Stimulated activated CD8-positive, alpha-beta memory T cell treated with anti-CD3 and anti-CD28 coated beads, Interleukin-15, amount 100 ng/mL, for 4 hours (primary cell): ENCODE results near the gene CFAP90.

Experiments used
- DNase-seq, 2 donors: peaks; one replicate each; pipeline ENCODE4 v3.0.0-alpha.2; 2020; ENCODE audit warnings: low read depth in 2 of 2

Gene CFAP90, protein sequence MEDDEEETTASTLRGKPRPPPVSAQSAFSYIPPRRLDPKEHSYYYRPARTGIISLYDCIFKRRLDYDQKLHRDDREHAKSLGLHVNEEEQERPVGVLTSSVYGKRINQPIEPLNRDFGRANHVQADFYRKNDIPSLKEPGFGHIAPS

DNA sequence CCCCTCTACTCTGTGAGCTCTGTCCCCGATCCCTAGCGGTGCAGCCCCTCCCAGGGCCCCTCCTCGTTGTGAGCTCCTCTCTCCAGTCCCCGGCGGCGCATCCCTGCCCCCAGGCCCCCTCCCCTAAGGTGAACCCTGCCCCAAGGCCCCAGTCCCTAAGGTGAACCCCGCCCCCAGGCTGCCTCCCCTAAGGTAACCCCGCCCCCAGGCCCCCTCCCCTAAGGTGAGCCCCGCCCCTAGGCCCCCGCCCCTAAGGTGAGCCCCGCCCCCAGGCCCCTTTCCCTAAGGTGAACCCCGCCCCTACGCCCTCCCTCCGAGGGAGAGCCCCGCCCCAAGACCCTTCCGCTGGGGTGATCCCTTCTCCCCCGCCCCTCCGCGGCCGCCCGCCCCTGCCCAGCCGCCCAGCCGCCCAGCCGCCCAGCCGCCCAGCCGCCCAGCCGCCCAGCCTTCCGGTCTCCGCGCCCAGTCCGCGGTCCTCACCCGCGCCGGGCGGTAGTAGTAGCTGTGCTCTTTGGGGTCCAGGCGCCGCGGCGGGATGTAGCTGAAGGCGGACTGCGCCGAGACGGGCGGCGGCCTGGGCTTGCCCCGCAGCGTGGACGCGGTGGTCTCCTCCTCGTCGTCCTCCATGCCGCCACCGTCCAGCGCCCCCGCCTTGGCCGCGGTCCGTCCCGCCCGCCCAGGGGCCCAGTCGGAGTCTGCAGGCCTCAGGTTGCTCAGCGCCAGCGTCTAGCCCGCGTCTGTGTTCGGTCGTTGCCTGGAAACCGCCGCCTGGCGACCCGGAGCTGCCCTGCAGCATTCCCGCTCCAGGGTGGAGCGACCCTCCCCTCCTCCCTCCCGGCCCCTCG is at the start of gene CFAP90:
TSS of gene CFAP90 (minus strand) at position 739 of the 845 bp plus-strand sequence. CDS start at position 627, 112 bp downstream.
- DNase-seq: no peak

DNA sequence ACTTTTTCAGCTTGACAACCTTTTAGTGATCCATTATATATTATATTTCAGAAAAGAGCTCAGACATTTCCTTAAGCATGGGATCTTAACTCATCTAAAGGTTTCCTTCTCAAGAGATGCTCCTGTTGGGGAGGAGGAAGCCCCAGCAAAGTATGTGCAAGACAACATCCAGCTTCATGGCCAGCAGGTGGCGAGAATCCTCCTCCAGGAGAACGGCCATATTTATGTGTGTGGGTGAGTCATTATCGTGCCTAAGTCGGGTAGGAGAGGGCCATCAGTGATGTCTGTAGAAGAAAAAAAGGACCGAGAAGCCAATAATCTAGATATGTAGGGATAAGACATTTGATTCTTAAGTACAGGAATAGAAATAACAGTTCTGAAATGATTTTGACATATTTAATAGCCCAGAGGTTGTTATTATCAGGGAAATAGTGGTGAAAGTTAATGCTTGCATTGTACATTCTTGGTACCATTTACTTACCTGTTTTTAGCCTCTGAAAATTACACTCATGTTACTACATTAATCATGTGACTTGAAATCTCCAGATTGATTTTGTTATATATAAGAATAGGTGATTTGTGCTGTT is 46.2 kb upstream of the CFAP90 start:
- DNase-seq: no peak

DNA sequence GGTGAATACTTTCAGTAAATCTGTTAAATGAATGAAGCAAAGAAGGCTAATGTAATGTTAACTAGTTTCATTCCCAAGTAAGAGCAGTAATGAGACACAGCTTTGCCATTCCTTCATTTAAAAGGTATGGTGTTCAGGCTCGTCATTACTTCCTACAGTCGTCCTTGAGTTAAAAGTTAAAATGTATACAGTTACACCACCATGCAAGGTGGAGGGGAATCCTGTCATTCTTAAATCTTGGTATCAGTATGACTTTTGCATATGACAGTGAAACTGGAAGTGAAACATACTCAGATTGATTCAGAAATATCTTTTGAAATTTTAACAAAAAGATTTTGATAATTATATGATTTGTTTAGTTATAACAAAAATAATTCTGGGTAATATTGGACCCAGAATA is 43.9 kb upstream of the CFAP90 start:
- no peak for DNase-seq

DNA sequence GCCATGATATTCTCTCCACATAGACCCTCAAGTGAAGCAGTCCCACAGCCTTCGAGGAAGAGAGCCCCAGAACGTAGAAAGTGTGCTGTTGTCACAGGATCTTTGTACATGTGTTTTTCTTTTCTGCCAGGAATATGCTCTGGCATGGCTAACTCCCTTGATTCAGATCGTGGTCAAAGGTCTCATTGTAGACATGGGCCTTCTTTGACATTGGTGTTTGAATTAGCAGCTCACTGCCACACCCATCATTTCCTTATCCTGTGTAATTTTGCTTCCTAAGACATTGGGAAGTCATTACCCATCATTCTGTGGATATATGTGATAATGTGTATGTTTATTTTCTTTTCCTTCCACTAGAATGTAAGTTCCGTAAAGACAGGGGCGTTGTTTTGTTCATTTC is 43.5 kb upstream of the CFAP90 start:
- no peak for DNase-seq

DNA sequence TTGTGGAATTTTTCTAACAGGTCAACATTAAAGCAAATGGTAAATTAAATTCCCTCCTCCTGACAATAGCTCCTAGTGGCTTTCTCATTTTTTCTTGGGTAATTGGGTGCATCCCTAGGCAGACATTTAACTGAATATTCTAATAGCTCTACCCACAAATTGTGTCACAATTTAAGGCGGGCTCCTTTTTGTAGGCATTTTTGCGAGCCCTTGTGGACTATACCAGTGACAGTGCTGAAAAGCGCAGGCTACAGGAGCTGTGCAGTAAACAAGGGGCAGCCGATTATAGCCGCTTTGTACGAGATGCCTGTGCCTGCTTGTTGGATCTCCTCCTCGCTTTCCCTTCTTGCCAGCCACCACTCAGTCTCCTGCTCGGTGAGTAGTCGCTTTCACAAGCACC is 38.0 kb upstream of the CFAP90 start:
- no peak for DNase-seq

DNA sequence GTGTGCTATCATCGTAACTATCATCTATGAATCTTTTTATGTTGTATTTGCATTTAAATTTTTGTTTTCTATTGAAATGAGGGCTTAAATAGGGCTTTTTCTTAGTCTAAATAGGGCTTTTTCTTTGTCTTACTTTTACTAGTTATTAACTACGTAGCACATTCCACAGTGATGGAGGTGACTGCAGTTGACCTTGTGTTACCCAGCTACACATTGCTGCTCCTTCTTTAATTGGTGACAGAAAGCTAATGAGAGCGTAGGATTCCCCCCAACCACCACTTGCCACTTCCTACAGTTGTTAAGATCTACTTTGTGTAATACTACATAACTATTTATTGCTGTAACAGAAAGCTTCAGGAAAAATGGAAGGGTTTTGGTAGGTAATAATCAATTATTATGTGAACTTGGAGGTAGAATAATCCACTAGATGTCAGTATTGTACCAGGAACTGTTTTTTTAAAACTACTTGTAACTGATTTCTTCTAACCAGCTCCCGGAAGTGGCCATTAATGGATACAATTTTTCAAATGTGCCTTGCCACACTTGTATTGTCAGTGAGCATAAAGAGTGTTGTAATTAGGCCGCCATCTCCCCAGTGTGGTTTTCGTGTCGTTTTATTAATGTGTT is 36.0 kb upstream of the CFAP90 start:
- no peak for DNase-seq

DNA sequence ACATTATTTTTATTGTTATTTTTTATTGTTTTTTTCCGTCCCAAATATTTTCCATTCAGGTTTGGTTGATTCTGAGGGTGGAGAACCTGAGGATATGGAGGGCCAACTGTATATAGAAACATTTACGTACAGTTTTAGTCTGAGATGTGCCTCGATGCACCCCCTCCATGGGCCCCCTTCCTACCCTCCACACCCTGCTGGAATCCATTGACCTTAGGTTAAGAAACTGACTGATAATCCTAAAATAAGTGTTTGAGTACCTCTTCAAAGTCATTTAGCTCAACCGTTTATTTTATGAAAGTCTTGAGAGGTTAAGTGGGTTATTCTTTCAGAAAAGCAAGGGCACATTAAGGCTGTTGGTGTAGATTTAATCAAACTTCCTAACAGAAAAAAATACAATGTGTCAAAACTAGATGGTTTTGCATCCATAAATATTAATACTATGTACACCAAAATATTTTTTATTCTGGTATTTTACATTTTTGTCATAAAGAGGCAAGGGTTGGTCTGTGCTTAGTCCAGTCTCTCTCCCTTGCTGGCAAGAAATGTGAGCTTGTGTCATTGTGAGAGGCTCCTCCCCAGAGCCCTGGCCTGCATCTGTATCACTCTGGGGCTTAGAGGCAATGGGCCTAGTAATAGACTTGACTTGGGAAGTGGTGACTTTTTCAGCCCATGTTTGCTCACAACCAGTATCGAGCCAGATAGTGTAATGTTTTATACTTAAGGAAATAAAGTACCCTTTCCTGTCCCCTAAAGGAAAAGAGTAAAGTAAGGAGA is 33.7 kb upstream of the CFAP90 start:
- no peak for DNase-seq

DNA sequence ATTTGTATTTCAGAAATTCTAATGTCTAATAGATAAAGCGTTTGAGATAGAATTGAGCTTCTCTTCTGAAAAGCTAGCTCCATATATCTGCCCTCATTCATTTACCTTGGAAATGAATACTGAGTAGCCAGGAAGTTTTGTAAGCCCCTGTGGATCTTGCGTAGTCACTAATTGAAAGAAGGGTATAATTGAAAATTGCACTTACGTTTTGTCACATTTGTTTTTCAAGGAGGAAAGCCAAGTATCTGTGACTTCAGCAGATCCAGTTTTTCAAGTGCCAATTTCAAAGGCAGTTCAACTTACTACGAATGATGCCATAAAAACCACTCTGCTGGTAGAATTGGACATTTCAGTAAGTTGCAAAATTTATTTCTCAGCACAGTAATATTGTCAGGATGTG is 32.0 kb upstream of the CFAP90 start:
- no peak for DNase-seq

DNA sequence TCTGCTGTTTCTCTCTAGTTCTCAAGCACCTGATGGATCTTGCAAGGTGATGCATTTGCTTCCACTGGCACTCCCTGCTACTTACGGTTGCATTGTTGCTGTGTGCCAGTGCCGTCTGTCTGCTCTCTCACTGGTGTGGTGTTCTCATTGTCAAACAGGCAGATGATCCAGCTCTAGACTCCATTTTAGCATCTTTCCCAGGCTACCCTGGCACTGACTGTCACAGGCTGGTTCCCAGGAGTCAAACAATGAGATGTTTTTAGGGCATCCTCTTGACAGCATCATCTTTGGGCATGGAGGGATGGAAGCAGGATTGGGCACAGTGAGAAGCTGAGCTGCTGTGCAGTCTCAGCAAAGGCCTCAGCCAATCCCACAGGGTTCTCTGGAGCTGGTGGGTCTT is 30.9 kb upstream of the CFAP90 start:
- no peak for DNase-seq

DNA sequence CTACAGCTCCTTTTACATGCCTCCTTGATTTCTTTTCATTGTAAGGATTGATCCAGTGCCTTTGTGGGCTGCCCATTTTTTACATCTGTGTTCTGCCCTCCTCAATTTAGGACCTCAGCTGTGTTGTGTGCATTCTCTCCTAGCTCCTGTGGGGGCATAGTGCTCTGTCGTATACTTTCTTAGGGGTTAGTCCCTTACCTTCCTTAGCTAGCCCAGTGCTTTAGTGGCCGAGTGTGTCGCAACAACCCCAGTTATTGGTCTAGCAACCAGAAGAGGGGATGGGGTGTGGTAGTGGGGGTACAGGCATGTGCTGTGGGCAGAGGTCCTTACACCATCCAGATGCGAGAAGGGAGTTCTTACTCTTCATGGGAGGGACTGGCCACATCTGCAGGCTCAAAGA is 30.2 kb upstream of the CFAP90 start:
- DNase-seq: no peak

DNA sequence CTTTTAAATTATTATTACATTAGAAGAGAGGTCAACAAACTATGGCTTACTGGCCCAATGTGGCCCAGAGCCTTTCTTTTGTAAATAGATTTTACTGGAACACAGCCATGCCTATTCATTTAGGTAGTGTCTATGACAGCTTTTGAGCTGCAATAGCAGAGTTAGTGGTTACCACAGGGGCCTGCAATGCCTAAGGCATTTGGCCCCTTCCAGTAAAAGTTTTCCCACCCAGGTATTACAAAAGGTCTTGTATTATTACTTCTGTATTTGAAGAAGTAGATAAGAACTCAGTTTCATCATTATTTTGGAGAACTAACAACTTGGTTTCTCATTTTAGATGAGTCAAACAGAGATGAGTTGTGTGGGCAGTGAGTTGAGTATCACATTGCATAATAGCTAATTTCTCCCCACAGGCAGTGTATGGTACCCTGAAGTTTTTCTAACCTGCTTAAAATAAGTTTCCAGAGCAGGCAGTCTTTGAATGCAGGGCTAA is 27.5 kb upstream of the CFAP90 start:
- DNase-seq: no peak

DNA sequence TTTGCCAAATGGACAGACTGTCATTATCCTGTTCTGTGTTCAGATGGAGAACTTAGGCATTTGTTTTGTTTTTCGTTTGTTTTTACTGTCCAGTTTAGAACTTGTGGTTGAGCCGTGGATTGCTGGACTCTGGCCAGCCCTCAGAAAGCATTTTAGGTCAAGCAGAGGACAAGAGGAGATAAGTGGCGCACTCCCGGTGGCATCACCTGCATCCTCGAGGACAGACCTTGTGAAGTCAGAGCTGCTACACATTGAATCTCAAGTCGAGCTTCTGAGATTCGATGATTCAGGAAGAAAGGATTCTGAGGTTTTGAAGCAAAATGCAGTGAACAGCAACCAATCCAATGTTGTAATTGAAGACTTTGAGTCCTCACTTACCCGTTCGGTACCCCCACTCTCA is 26.9 kb upstream of the CFAP90 start:
- DNase-seq: no peak

DNA sequence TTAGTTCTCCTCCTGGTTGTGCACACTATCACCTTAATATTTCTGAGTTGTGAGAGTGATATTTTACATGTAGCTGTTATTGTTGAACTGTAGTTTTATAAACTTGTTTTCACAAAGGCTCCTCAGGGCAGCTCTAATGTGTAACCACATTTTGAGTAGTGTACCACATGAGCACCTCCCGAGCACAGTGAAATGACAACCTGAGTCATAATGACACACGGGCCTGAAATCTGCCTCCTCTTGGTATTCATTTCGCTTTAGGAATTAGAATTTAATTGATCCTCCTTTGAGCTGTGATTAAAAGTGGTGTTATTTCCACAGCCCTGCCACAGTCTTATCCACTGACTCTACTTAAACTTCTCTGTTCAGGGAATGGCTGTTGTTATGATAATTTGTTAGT is 25.9 kb upstream of the CFAP90 start:
- DNase-seq: no peak

DNA sequence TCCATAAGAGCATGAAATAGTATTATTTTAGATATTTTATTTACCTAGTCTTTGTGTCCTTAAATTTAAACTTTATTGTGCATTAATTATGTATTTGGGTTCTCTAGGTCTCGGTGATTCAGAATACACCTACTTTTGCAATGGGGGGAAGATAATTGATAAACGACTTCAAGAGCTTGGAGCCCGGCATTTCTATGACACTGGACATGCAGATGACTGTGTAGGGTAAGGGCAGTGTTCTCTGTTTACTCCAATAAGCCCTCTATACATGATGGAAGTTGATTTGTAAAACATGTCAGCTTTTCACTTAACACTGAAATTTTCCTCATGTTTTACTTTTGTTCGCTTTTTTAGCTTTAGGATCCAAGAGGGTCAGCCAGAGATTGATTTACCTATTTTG is 24.2 kb upstream of the CFAP90 start:
- DNase-seq: no peak

DNA sequence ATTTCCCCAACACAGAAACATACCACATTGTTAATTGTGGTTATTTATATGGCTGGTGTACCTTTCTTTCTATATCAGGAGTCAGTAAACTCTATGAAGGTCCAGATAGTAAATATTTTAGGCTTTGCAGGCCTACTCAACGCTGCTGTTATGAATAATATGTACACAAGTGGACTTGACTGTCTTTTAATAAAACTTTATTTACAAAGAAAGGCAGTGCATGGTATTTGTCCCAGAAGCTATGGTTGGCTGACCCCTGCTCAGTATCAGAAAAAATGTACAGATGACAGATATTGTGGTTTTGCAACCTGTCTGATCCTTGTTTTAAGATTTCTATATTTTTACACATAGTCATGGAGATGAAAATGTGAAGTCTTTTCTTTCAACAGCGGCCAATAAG is 23.7 kb upstream of the CFAP90 start:
- no peak for DNase-seq

DNA sequence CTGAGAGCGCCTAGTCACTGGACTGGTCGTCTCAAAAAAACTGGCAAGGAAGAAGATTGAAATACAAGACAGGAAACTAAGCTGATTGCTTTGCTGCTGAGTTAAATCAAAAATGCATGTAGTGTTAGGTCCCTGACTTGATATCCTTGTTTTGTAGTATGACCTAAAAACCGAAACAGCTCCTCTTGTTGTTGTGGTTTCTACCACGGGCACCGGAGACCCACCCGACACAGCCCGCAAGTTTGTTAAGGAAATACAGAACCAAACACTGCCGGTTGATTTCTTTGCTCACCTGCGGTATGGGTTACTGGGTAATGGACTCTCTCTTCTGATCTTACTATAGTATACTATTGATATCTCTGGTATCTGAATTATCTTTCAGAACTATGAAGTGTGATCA is 22.3 kb upstream of the CFAP90 start:
- DNase-seq: no peak

DNA sequence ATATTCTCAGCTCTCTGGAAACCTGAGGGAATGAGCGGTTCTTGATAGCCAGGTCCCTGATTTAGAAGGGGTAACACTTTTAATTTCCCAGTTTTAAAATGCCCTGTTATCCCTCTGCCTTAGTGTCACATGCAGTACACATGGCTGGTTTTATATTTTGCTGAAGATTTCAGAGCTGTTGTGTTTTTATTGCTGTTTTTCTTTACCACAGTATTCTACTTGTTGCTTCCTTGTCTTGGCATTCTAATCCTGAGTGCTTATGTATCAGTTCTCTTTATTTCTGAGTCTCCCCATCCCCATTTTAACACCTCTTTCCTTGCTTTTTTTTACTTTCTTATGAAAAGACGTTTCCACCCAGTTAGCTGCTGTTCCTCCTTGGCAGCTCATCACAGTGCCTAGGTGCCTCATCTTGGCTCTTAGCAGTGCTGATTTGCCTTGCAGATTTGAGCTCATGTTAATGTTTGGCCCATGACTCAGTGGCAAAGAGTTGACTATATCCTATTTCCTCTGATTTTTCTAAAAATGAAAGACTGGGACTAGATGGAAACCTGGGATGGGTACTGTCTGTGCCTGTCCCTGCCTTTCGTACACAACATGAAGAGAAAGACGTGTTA is 21.7 kb upstream of the CFAP90 start:
- DNase-seq: no peak

DNA sequence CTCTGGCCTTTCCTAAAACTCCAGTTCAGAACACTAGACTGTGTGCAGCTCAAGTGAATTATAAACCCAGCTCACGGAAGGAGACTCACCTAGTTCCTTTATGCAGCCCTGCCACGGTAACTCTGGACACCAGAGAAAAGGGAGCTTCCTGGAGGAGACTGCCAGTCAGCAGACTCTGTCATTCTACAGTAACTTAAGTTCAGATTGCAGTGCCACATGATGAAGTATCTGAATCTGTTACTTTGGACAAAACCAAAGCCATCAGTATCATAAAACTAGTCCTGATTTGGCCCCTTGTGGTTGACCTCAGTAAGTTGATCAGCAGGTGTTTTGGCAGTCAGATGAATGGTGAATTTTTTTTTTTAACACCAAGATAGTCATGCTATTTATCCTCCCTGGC is 20.7 kb upstream of the CFAP90 start:
- no peak for DNase-seq

DNA sequence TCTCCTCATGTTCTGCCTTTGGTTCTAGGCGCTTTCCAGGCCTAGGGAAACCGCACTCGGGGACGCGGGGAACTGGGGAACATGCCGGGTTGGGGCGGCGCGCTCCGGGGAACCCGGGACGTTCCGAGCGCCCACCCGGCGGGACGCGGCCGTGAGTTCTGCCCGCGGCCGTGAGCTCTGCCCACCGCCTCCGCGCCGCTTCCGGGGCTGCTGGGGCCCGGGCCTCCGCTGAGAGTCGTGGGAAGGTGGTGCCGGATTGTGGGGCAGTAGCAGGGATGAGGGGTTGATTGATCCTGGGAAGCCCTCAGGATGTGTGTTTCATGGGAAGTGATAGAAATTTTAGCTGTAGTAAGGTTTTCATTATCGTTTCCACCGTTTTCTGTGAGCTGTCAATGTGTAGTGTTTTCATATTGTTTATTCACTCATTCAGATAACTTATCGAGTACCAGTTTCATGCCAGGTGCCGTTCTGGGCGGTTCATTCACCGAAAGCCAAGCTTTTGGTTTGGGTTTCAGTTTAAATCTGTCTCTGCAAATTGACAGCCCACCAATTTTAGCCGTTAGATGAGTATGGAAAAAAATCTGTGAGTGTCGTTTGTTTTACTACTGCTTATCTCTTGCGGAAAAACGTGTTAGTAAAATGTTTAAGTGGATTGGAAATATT is 18.7 kb upstream of the CFAP90 start:
- no peak for DNase-seq

DNA sequence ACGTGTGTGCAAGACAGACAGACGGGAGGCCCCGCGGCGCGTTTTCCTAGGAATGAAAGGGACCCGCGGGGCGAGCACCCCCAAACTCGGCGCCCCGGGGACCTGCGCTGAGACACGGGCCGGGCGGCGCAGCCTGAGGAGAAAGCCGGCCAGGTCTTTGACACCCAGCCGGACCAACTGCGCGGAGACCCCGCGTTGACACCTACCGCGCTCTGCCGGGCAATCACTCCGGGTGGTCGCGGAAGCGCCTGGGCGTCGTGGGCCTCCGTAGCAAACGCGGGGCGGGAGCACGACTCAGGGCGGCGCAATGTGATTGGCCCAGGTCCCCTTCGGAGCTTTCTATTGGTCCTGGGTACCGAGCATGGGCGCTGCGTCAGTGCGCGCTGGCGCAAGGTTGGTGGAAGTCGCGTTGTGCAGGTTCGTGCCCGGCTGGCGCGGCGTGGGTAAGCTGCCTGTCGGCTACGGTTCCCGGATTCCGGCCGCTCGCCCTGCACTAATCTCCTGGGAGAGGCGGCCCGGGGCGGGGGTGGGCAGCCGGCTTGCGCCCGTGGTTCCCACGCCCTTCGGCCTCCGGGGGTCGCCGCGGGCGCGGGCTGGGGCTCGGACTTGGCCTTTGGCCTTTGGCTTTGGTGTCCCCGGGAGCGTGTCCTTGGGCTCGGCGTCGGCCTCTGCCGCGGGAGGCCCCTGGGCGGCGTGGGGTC is 18.0 kb upstream of the CFAP90 start, which contains the start of the genes FASTKD3 and MTRR:
TSS of gene FASTKD3 (minus strand) at position 259 of the 701 bp plus-strand sequence. CDS start 948 bp downstream, outside the sequence.
TSS of gene MTRR (plus strand) at position 376 of the 701 bp plus-strand sequence. CDS start 1,647 bp downstream, outside the sequence.
- DNase-seq: peak; percentile 75 to 81
